Liver (tissue), 9 donors: ENCODE measurements around the gene APOL4. TPM values are rescaled to one million over a fixed set of nuclear protein-coding genes. Genes with fewer than 3 reads are reported as not detected.

ENCODE experiments used
- DNase-seq: peaks from one replicate; pipeline ENCODE4 v3.0.0-alpha.2; 2017; ENCODE audit warnings: low spot score
- H3K27ac ChIP-seq, 2 donors: one replicate each; pipeline ENCODE4 v1.7.0; 2013; ENCODE audit warnings: inconsistent platforms in 2 of 2, low read length in 2 of 2, control low read depth in 1 of 2, low read depth in 1 of 2, mild to moderate bottlenecking in 1 of 2
- H3K27me3 ChIP-seq, 4 donors: one replicate each; pipeline versions ENCODE4 v1.6.1 to v1.7.0; 2013; ENCODE audit warnings: low read length in 3 of 4, inconsistent platforms in 1 of 4, mild to moderate bottlenecking in 1 of 4, moderate library complexity in 1 of 4; ENCODE audit not compliant: control insufficient read depth in 4 of 4, insufficient read depth in 4 of 4
- H3K36me3 ChIP-seq, 4 donors: one replicate each; pipeline versions ENCODE4 v1.6.1 to v1.7.0; 2013; ENCODE audit warnings: low read length in 3 of 4, mild to moderate bottlenecking in 3 of 4, low read depth in 1 of 4, moderate library complexity in 1 of 4; ENCODE audit not compliant: control insufficient read depth in 4 of 4, insufficient read depth in 3 of 4
- H3K4me1 ChIP-seq, 4 donors: one replicate each; pipeline versions ENCODE4 v1.6.1 to v1.7.0; 2013; ENCODE audit warnings: low read length in 3 of 4, mild to moderate bottlenecking in 3 of 4, moderate library complexity in 1 of 4; ENCODE audit not compliant: control insufficient read depth in 4 of 4, insufficient read depth in 4 of 4
- H3K4me3 ChIP-seq, 3 donors: one replicate each; pipeline versions ENCODE4 v1.6.1 to v1.7.0; 2013; ENCODE audit warnings: low read length in 3 of 3, control low read depth in 1 of 3, low read depth in 1 of 3, mild to moderate bottlenecking in 1 of 3
- H3K9ac ChIP-seq, 2 donors: one replicate each; pipeline ENCODE4 v1.7.0; 2013; ENCODE audit warnings: low read length in 2 of 2, mild to moderate bottlenecking in 2 of 2, moderate library complexity in 2 of 2, control low read depth in 1 of 2, low read depth in 1 of 2
- H3K9me3 ChIP-seq, 4 donors: one replicate each; pipeline versions ENCODE4 v1.6.1 to v1.7.0; 2013; ENCODE audit warnings: low read length in 3 of 4; ENCODE audit not compliant: control insufficient read depth in 4 of 4
- EGR1 ChIP-seq, 2 donors: IDR thresholded peaks; 2 replicates each; pipeline ENCODE4 v1.6.1; 2016 to 2018; ENCODE audit warnings: antibody characterized with exemption in 2 of 2, low read depth in 2 of 2
- FOXA1 ChIP-seq: IDR thresholded peaks from 2 replicates; pipeline ENCODE4 v1.6.1; 2016; ENCODE audit warnings: antibody characterized with exemption
- FOXA2 ChIP-seq: IDR thresholded peaks from 2 replicates; pipeline ENCODE4 v1.6.1; 2016; ENCODE audit warnings: antibody characterized with exemption
- GABPA ChIP-seq, 2 donors: IDR thresholded peaks in 1 of 2; conservative IDR thresholded peaks in 1 of 2; 2 replicates each; pipeline ENCODE4 v1.6.1; 2016; ENCODE audit warnings: antibody characterized with exemption in 2 of 2, mild to moderate bottlenecking in 1 of 2, moderate library complexity in 1 of 2
- HNF4A ChIP-seq, 2 donors: conservative IDR thresholded peaks; 2 replicates each; pipeline ENCODE4 v1.6.1; 2016; ENCODE audit warnings: antibody characterized with exemption in 2 of 2, mild to moderate bottlenecking in 2 of 2
- HNF4G ChIP-seq: IDR thresholded peaks from 2 replicates; pipeline ENCODE4 v1.6.1; 2016; ENCODE audit warnings: antibody characterized with exemption
- JUND ChIP-seq, 2 donors: IDR thresholded peaks; 2 replicates each; pipeline ENCODE4 v1.6.1; 2016; ENCODE audit warnings: antibody characterized with exemption in 2 of 2
- NR2F2 ChIP-seq: IDR thresholded peaks from 2 replicates; pipeline ENCODE4 v1.6.1; 2016; ENCODE audit warnings: antibody characterized with exemption
- RAD21 ChIP-seq, 2 donors: IDR thresholded peaks; 2 replicates each; pipeline ENCODE4 v1.6.1; 2016; ENCODE audit warnings: antibody characterized with exemption in 2 of 2, mild to moderate bottlenecking in 2 of 2
- RXRA ChIP-seq, 2 donors: IDR thresholded peaks; 2 replicates each; pipeline ENCODE4 v1.6.1; 2017 to 2018; ENCODE audit warnings: antibody characterized with exemption in 2 of 2, mild to moderate bottlenecking in 1 of 2
- SP1 ChIP-seq: IDR thresholded peaks from 2 replicates; pipeline ENCODE4 v1.6.1; 2018; ENCODE audit warnings: antibody characterized with exemption, mild to moderate bottlenecking
- TAF1 ChIP-seq: conservative IDR thresholded peaks from 2 replicates; pipeline ENCODE4 v1.6.1; 2016; ENCODE audit warnings: antibody characterized with exemption, mild to moderate bottlenecking
- YY1 ChIP-seq: IDR thresholded peaks from 2 replicates; pipeline ENCODE4 v1.6.1; 2016; ENCODE audit warnings: antibody characterized with exemption, mild to moderate bottlenecking
- WGBS: extraction: QIAGEN DNeasy Blood & Tissue Kit; methylation state at CpG from one replicate; pipeline ENCODE4 v1.1.7; 2013; 5-methylcytosine and 5-hydroxymethylcytosine counted together
- polyA plus RNA-seq, 2 donors: library from polyadenylated mRNA; stranded (reverse) in 1 of 2; unstranded in 1 of 2; fragments of 200-250 nt in 1 of 2; fragments of >200 nt in 1 of 2; fragmentation: Nextera tagmentation in 1 of 2; extraction: Ambion mirVana in 1 of 2; gene quantifications; one replicate each; pipeline versions ENCODE4 v1.2.1 to v1.2.3, GENCODE V29; 2013 to 2015
- total RNA-seq, 2 donors: library from RNA; depleted of rRNA; stranded (reverse); fragments of >200 nt; gene quantifications; one replicate each; pipeline ENCODE4 v1.2.3, GENCODE V29; 2014
- TF ChIP-seq, protein P1 (sequence below): IDR thresholded peaks from 2 replicates; pipeline ENCODE4 v1.6.1; 2016; ENCODE audit warnings: antibody characterized with exemption, mild to moderate bottlenecking
- TF ChIP-seq, protein P2 (sequence below): IDR thresholded peaks from 2 replicates; pipeline ENCODE4 v1.6.1; 2016; ENCODE audit warnings: antibody characterized with exemption
- TF ChIP-seq, protein P3 (sequence below): fragments of 150-350 bp; IDR thresholded peaks from 2 replicates; pipeline ENCODE4 v1.5.1; 2017; ENCODE audit warnings: improper control_type of control experiment, low read depth, low read length; ENCODE audit not compliant: missing input control
- TF ChIP-seq, protein P4 (sequence below): IDR thresholded peaks from 2 replicates; pipeline ENCODE4 v1.6.1; 2016; ENCODE audit warnings: antibody characterized with exemption
- TF ChIP-seq, protein P5 (sequence below): IDR thresholded peaks from 2 replicates; pipeline ENCODE4 v1.6.1; 2016; ENCODE audit warnings: antibody characterized with exemption
- donor health status: healthy.
- donor health status: healthy.
- donor health status: healthy.
- donor health status: healthy.
- donor health status: healthy.

APOL4 gene
- total and polyA plus RNA-seq, 4 donors: 0.59 to 2.3 (median 1.8) TPM

DNA sequence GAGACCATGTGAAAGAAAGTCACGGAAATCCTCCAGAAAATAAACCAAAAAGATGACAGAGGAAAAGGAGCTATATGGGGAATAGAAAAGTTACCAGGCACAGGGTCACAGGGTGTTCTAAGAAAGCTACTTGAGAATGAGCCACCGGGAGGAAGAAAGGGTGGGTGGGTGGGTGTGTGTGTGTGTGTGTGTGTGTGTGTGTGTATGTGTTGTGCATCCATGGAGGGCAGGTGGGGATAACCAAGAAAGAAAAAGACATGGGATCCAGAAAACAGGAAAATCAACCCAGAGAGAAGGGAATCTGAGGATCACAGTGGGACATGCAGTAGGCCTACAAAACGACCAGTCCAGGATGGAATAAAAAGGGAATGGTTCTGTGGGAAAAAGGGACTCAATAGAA lies 34.0 kb upstream of the APOL4 start:
- peaks cover 4 to 28% (median 22%) of the 10 kb centered on the region in 4 donors for H3K36me3 ChIP-seq
- H3K4me3 ChIP-seq: no peak overlapping the region
- TF ChIP-seq JUND (IDR thresholded peaks at IDR 0.05) (no peak), RAD21 (IDR thresholded peaks at IDR 0.05) (no peak), YY1 (no peak), EGR1 (IDR thresholded peaks at IDR 0.05; ENCODE audit: low read depth in 2 of 2) (no peak), GABPA (IDR thresholded peaks at IDR 0.05 in 1 of 2, conservative IDR thresholded peaks at IDR 0.05 in 1 of 2) (no peak), SP1 (no peak), TAF1 (no peak), FOXA2 (no peak), FOXA1 (no peak), HNF4A (conservative IDR thresholded peaks at IDR 0.05) (no peak)
- TF ChIP-seq, protein P1, sequence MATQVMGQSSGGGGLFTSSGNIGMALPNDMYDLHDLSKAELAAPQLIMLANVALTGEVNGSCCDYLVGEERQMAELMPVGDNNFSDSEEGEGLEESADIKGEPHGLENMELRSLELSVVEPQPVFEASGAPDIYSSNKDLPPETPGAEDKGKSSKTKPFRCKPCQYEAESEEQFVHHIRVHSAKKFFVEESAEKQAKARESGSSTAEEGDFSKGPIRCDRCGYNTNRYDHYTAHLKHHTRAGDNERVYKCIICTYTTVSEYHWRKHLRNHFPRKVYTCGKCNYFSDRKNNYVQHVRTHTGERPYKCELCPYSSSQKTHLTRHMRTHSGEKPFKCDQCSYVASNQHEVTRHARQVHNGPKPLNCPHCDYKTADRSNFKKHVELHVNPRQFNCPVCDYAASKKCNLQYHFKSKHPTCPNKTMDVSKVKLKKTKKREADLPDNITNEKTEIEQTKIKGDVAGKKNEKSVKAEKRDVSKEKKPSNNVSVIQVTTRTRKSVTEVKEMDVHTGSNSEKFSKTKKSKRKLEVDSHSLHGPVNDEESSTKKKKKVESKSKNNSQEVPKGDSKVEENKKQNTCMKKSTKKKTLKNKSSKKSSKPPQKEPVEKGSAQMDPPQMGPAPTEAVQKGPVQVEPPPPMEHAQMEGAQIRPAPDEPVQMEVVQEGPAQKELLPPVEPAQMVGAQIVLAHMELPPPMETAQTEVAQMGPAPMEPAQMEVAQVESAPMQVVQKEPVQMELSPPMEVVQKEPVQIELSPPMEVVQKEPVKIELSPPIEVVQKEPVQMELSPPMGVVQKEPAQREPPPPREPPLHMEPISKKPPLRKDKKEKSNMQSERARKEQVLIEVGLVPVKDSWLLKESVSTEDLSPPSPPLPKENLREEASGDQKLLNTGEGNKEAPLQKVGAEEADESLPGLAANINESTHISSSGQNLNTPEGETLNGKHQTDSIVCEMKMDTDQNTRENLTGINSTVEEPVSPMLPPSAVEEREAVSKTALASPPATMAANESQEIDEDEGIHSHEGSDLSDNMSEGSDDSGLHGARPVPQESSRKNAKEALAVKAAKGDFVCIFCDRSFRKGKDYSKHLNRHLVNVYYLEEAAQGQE: no peak
- TF ChIP-seq, protein P2, sequence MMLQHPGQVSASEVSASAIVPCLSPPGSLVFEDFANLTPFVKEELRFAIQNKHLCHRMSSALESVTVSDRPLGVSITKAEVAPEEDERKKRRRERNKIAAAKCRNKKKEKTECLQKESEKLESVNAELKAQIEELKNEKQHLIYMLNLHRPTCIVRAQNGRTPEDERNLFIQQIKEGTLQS: no peak
- TF ChIP-seq, protein P3, sequence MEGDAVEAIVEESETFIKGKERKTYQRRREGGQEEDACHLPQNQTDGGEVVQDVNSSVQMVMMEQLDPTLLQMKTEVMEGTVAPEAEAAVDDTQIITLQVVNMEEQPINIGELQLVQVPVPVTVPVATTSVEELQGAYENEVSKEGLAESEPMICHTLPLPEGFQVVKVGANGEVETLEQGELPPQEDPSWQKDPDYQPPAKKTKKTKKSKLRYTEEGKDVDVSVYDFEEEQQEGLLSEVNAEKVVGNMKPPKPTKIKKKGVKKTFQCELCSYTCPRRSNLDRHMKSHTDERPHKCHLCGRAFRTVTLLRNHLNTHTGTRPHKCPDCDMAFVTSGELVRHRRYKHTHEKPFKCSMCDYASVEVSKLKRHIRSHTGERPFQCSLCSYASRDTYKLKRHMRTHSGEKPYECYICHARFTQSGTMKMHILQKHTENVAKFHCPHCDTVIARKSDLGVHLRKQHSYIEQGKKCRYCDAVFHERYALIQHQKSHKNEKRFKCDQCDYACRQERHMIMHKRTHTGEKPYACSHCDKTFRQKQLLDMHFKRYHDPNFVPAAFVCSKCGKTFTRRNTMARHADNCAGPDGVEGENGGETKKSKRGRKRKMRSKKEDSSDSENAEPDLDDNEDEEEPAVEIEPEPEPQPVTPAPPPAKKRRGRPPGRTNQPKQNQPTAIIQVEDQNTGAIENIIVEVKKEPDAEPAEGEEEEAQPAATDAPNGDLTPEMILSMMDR: no peak
- peaks cover 7 to 59% (median 43%) of the 10 kb centered on the region in 4 donors for H3K4me1 ChIP-seq
- H3K27me3 ChIP-seq: no peaks in the 10 kb centered on the region
- no peak for DNase-seq
- H3K9me3 ChIP-seq: no peaks in the 10 kb centered on the region
- no peak overlapping the region for H3K27ac ChIP-seq
- H3K9ac ChIP-seq: no peak overlapping the region
- WGBS: 89% methylated on average over 3 of the region's 3 CpGs

DNA sequence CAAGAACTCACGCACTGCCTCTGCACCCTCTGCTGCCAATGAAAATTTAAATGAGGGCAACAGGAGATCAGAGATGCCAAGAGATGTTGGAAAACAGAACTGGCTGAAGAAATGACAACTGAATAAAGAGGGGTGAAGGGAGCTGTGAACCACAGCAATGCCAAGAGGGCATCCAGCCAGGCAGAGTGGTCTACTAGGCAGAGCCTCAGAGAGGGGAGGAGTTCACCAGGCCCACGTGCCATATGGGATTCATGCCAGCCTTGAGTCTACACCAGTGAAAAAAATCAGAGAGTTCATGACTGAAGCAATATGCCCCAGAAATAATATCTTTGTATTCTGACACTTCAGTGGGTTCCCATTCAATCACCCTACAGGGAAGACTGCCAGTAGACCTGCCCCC lies 33.3 kb upstream of the APOL4 start:
- Histone ChIP-seq H3K36me3 (peaks cover 4 to 35% (median 28%) of the 10 kb centered on the region in 4 donors), H3K9ac (no peak overlapping the region), H3K9me3 (no peaks in the 10 kb centered on the region), H3K27ac (no peak overlapping the region), H3K4me3 (no peak overlapping the region), H3K27me3 (no peaks in the 10 kb centered on the region), H3K4me1 (peaks cover 5 to 61% (median 43%) of the 10 kb centered on the region in 4 donors)
- DNase-seq: no peak
- 60% methylated on average over 2 of the region's 2 CpGs for WGBS
- TF ChIP-seq, protein P1: no peak
- no peak for TF ChIP-seq HNF4G
- TF ChIP-seq FOXA1: no peak
- TF ChIP-seq FOXA2: no peak
- TF ChIP-seq GABPA (IDR thresholded peaks at IDR 0.05 in 1 of 2, conservative IDR thresholded peaks at IDR 0.05 in 1 of 2): no peak
- TF ChIP-seq NR2F2: no peak
- no peak for TF ChIP-seq SP1
- TF ChIP-seq EGR1 (IDR thresholded peaks at IDR 0.05; ENCODE audit: low read depth in 2 of 2): no peak
- no peak for TF ChIP-seq HNF4A (conservative IDR thresholded peaks at IDR 0.05)
- TF ChIP-seq, protein P2: no peak
- TF ChIP-seq, protein P4, sequence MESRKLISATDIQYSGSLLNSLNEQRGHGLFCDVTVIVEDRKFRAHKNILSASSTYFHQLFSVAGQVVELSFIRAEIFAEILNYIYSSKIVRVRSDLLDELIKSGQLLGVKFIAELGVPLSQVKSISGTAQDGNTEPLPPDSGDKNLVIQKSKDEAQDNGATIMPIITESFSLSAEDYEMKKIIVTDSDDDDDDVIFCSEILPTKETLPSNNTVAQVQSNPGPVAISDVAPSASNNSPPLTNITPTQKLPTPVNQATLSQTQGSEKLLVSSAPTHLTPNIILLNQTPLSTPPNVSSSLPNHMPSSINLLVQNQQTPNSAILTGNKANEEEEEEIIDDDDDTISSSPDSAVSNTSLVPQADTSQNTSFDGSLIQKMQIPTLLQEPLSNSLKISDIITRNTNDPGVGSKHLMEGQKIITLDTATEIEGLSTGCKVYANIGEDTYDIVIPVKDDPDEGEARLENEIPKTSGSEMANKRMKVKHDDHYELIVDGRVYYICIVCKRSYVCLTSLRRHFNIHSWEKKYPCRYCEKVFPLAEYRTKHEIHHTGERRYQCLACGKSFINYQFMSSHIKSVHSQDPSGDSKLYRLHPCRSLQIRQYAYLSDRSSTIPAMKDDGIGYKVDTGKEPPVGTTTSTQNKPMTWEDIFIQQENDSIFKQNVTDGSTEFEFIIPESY: no peak
- no peak for TF ChIP-seq RXRA (IDR thresholded peaks at IDR 0.05)
- TF ChIP-seq RAD21 (IDR thresholded peaks at IDR 0.05): no peak
- TF ChIP-seq YY1: no peak
- TF ChIP-seq, protein P5, sequence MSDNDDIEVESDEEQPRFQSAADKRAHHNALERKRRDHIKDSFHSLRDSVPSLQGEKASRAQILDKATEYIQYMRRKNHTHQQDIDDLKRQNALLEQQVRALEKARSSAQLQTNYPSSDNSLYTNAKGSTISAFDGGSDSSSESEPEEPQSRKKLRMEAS: no peak
